Hepatocyte (in vitro differentiated cells): ENCODE measurements around the gene ERG. TPM values are rescaled to one million over a fixed set of nuclear protein-coding genes. Genes with fewer than 3 reads are reported as not detected.

Experiments
- DNase-seq: peaks from one replicate; pipeline ENCODE4 v3.0.0-alpha.2; 2016; ENCODE audit warnings: low spot score
- H2AFZ ChIP-seq: fragments of 200-600 bp; sonication (generic); 2 replicates; pipeline ENCODE4 v1.6.0; 2016; ENCODE audit warnings: antibody characterized with exemption, mild to moderate bottlenecking
- H3K27ac ChIP-seq: fragments of 200-600 bp; sonication (generic); 2 replicates; pipeline ENCODE4 v1.5.1; 2016; ENCODE audit warnings: mild to moderate bottlenecking
- H3K27me3 ChIP-seq: fragments of 200-600 bp; sonication (generic); 2 replicates; pipeline ENCODE4 v1.6.1; 2016
- H3K36me3 ChIP-seq: fragments of 200-600 bp; sonication (generic); replicated peaks from 2 replicates; pipeline ENCODE4 v1.5.1; 2016; ENCODE audit warnings: low read depth; ENCODE audit not compliant: insufficient read depth
- H3K4me1 ChIP-seq: fragments of 200-600 bp; sonication (generic); 2 replicates; pipeline ENCODE4 v1.5.1; 2016; ENCODE audit warnings: mild to moderate bottlenecking, moderate library complexity; ENCODE audit not compliant: insufficient read depth
- H3K4me2 ChIP-seq: fragments of 200-600 bp; sonication (generic); 2 replicates; pipeline ENCODE4 v1.6.0; 2016
- H3K4me3 ChIP-seq: fragments of 200-600 bp; sonication (generic); 2 replicates; pipeline ENCODE4 v1.5.1; 2016; ENCODE audit warnings: mild to moderate bottlenecking
- H3K79me2 ChIP-seq: fragments of 200-600 bp; sonication (generic); 2 replicates; pipeline ENCODE4 v1.6.0; 2017; ENCODE audit warnings: mild to moderate bottlenecking
- H3K9me2 ChIP-seq: fragments of 200-600 bp; sonication (generic); replicated peaks from 2 replicates; pipeline ENCODE4 v1.6.0; 2017; ENCODE audit warnings: mild to moderate bottlenecking; ENCODE audit not compliant: insufficient read depth
- H3K9me3 ChIP-seq: fragments of 200-600 bp; sonication (generic); 2 replicates; pipeline ENCODE4 v1.5.1; 2016; ENCODE audit warnings: low read depth, mild to moderate bottlenecking
- H4K20me1 ChIP-seq: fragments of 200-600 bp; sonication (generic); 2 replicates; pipeline ENCODE4 v1.6.0; 2016; ENCODE audit warnings: mild to moderate bottlenecking; ENCODE audit not compliant: insufficient read depth, poor library complexity, severe bottlenecking
- EZH2 ChIP-seq: fragments of 200-600 bp; sonication (generic); IDR thresholded peaks from 2 replicates; pipeline ENCODE4 v1.6.1; 2016; ENCODE audit warnings: antibody characterized with exemption, mild to moderate bottlenecking, borderline replicate concordance
- EZH2phosphoT487 ChIP-seq: fragments of 200-600 bp; sonication (generic); IDR thresholded peaks from one replicate; pipeline ENCODE4 v1.6.1; 2018; ENCODE audit warnings: antibody characterized with exemption, mild to moderate bottlenecking, low read depth, moderate library complexity; ENCODE audit not compliant: unreplicated experiment, severe bottlenecking
- WGBS: methylation state at CpG from one replicate; pipeline ENCODE4 v1.1.6; 2016; ENCODE audit warnings: low lambda C conversion rate; ENCODE audit errors: missing lambda C conversion rate; 5-methylcytosine and 5-hydroxymethylcytosine counted together
- polyA plus RNA-seq: library from polyadenylated mRNA; unstranded; fragments of >200 nt; fragmentation: Nextera tagmentation; extraction: Ambion mirVana; gene quantifications from 2 replicates; pipeline ENCODE4 v1.2.1, GENCODE V29; 2016
- total RNA-seq: library from RNA; depleted of rRNA; stranded (reverse); fragments of >200 nt; gene quantifications from 2 replicates; pipeline ENCODE4 v1.2.3, GENCODE V29; 2014
- TF ChIP-seq, protein P1 (sequence below): fragments of 200-600 bp; sonication (generic); IDR thresholded peaks from 2 replicates; pipeline ENCODE4 v1.5.1; 2016; ENCODE audit warnings: antibody characterized with exemption, mild to moderate bottlenecking; ENCODE audit not compliant: poor library complexity

Gene ERG
- total and polyA plus RNA-seq, 2 experiments from 2014 or later = 2.5 to 5.1 TPM

DNA sequence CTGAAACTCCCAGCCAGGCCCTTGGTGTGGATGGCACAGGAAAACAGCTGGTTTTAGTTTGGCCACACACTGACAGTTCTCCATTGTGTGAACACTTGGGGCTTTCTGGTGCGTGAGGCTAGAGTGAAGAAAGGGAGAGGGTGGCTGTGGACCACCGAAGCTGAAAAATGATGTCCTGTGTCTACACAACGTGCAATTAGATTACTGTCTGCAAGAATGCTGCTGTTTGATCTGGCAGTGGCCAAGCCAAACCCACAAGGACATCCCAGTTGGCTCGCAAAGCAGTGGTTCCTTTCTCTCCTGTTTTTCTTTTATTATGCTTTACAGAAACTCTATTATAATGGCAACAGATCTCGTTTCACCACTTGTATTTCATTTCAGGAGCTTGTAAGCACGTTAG lies 58.9 kb downstream of the ERG start:
- no peak overlapping the region for H3K4me3 ChIP-seq
- no peak overlapping the region for H2AFZ ChIP-seq
- 56% methylated on average over 6 of the region's 6 CpGs for WGBS

DNA sequence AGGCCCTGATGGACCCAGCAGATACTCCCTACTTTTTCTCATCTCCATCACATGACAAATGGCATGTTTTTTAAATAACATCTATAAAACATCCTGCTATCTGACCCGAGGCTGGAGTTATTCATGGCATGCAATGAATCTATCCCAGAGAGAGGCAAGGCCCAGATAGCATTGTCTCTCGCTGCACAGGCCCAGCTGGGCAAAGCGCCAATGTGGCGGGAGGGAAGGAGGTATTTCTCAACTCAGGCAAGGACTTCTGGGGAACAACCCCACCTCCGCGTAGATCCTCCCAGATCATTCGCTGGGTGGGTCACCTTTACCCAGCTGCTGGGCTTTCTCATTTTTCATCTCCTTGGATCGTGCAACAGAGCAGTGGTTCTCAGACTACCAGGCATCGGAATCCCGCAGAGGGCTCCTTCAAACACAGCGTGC lies 59.8 kb downstream of the ERG start:
- peaks cover 5% of the 10 kb centered on the region for H3K4me1 ChIP-seq
- 79% methylated on average over 11 of the region's 11 CpGs for WGBS
- H3K9me3 ChIP-seq = no peaks in the 10 kb centered on the region
- H3K79me2 ChIP-seq = no peaks in the 10 kb centered on the region
- TF ChIP-seq, protein P1, sequence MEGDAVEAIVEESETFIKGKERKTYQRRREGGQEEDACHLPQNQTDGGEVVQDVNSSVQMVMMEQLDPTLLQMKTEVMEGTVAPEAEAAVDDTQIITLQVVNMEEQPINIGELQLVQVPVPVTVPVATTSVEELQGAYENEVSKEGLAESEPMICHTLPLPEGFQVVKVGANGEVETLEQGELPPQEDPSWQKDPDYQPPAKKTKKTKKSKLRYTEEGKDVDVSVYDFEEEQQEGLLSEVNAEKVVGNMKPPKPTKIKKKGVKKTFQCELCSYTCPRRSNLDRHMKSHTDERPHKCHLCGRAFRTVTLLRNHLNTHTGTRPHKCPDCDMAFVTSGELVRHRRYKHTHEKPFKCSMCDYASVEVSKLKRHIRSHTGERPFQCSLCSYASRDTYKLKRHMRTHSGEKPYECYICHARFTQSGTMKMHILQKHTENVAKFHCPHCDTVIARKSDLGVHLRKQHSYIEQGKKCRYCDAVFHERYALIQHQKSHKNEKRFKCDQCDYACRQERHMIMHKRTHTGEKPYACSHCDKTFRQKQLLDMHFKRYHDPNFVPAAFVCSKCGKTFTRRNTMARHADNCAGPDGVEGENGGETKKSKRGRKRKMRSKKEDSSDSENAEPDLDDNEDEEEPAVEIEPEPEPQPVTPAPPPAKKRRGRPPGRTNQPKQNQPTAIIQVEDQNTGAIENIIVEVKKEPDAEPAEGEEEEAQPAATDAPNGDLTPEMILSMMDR = no peak
- no peak for TF ChIP-seq EZH2
- TF ChIP-seq EZH2phosphoT487 = no peak
- no peak overlapping the region for H2AFZ ChIP-seq
- no peak overlapping the region for H3K27ac ChIP-seq
- H3K4me2 ChIP-seq = no peak overlapping the region
- H3K36me3 ChIP-seq = no peaks in the 10 kb centered on the region
- no peaks in the 10 kb centered on the region for H3K9me2 ChIP-seq
- H4K20me1 ChIP-seq = no peaks in the 10 kb centered on the region
- DNase-seq = peak; percentile 49
- H3K27me3 ChIP-seq = no peaks in the 10 kb centered on the region
- H3K4me3 ChIP-seq = no peak overlapping the region

More for the DNA sequence above, 58.9 kb downstream of the ERG start:
- Histone ChIP-seq H3K4me2 (no peak overlapping the region), H3K79me2 (no peaks in the 10 kb centered on the region), H3K9me3 (no peaks in the 10 kb centered on the region), H3K27me3 (no peaks in the 10 kb centered on the region), H3K36me3 (no peaks in the 10 kb centered on the region), H4K20me1 (no peaks in the 10 kb centered on the region), H3K27ac (no peak overlapping the region), H3K4me1 (peaks cover 5% of the 10 kb centered on the region), H3K9me2 (no peaks in the 10 kb centered on the region)
- TF ChIP-seq, protein P1 = no peak
- TF ChIP-seq EZH2phosphoT487 (no peak), EZH2 (no peak)
- no peak for DNase-seq

- 89% methylated on average over 4 of the region's 4 CpGs for WGBS
- Histone ChIP-seq H3K4me2 (no peak overlapping the region), H2AFZ (no peak overlapping the region), H3K27me3 (no peaks in the 10 kb centered on the region), H3K27ac (no peak overlapping the region), H3K4me3 (no peak overlapping the region), H3K9me2 (no peaks in the 10 kb centered on the region), H4K20me1 (no peaks in the 10 kb centered on the region), H3K9me3 (no peaks in the 10 kb centered on the region), H3K4me1 (peaks cover 5% of the 10 kb centered on the region), H3K79me2 (no peaks in the 10 kb centered on the region), H3K36me3 (no peaks in the 10 kb centered on the region)
- TF ChIP-seq, protein P1 = no peak
- DNase-seq = no peak
Measured at GRCh38 chr21:38436341-38436740, 61.9 kb downstream of the ERG start.

- DNase-seq = peak; percentile 26
- H2AFZ ChIP-seq = peak overlapping the region; percentile 45
Measured at GRCh38 chr21:38434913-38435533, 63.3 kb downstream of the ERG start.

More at GRCh38 chr21:38434913-38435533, 63.3 kb downstream of the ERG start:
- Histone ChIP-seq H3K9me3 (no peaks in the 10 kb centered on the region), H3K27me3 (no peaks in the 10 kb centered on the region), H3K9me2 (no peaks in the 10 kb centered on the region), H3K36me3 (no peaks in the 10 kb centered on the region), H3K4me3 (no peak overlapping the region), H3K79me2 (no peaks in the 10 kb centered on the region), H3K4me2 (peak overlapping the region; percentile 63), H3K27ac (peak overlapping the region; percentile 22), H4K20me1 (no peaks in the 10 kb centered on the region), H3K4me1 (peaks cover 5% of the 10 kb centered on the region)
- no peak for TF ChIP-seq EZH2phosphoT487
- no peak for TF ChIP-seq EZH2
- TF ChIP-seq, protein P1 = no peak
- WGBS = 56% methylated on average over 8 of the region's 8 CpGs
